IPS-NIHi11 (cell line): ENCODE results near the gene IL1RAPL2.
"Not testable (repeated sequence)": the region's sequence is repeated elsewhere in the genome, so short reads cannot be mapped to it uniquely, and the experiment has no call there.

Experiments
- DNase-seq: peaks from one replicate; pipeline ENCODE4 v3.0.0; 2012; ENCODE audit warnings: mixed read lengths, low spot score

IL1RAPL2 gene

DNA sequence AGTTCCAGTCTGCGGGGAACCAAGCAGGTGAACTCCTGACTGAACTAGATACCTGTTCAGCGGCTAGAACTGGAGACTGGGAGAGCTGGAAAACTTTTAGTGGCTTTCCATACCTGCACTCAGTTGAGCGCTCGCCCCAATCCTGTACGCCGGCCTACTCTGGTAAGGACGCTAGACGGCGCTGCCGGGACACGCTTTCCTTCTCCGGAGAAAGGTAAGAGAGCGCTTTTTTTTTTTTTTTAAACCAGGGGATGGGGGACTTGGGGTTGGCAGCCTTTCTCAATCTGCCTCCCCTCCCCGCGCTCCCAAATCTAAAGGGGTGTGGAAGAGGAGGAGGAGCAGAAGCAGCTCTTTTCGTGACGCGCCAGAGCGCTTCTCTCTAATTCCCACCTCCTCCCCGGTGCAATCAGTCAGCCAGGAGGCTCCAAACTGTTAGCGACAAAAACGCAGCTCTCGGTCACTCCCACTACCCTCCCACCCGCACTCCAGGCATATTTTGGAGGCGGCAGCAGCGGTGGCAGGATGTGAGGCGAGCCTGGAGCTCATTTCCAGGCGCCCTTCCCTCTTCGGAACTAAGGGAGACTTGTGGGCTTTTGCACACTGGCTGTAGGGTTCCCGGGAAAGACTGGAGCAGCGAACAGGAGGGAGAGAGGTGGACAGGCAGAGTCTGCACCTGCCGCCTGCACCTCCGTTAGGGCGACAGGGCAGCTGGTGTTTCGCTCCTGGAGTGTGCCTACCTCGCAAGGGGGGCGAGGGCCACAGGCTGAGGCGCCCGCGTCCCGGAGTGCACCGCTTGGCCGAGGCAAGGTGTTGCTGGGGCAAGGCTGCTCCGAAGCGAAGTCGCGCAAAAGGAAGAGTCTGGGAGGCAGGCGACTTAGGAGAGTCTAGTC lies at the start of gene IL1RAPL2:
Gene IL1RAPL2, plus strand, starts transcription at position 409 of the 890 bp plus-strand sequence.
- peak; percentile 59 for DNase-seq

GRCh38 chrX:104522386-104522785 lies 43.6 kb upstream of the IL1RAPL2 start:
- DNase-seq: peak; percentile 5

- DNase-seq: no peak
Measured at GRCh38 chrX:104523858-104524257, 42.1 kb upstream of the IL1RAPL2 start.

- DNase-seq: no peak
Measured at GRCh38 chrX:104539081-104539480, 26.9 kb upstream of the IL1RAPL2 start.

GRCh38 chrX:104542447-104542846 lies 23.6 kb upstream of the IL1RAPL2 start:
- not testable (repeated sequence) for DNase-seq

DNA sequence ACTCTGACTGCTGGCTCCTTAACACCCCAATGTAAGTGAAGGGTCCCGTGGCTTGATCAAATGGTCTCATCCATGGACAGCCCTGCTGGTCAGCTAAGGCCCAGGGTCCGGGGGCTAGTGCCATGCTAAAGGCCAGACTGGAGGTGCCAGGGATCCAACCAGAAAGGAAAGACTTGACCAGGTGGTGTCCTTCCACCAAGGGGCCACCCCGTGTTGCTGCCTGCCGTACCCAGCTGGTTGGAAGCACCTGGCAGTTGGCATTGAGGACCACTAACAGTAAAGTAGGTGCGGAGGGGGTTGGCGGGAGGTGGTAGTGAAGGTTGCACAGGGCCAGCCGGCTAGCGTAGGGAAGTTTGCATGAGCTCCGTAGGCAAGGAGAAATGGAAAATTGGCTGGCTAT lies 1.7 kb upstream of the IL1RAPL2 start:
- DNase-seq: no peak

DNA sequence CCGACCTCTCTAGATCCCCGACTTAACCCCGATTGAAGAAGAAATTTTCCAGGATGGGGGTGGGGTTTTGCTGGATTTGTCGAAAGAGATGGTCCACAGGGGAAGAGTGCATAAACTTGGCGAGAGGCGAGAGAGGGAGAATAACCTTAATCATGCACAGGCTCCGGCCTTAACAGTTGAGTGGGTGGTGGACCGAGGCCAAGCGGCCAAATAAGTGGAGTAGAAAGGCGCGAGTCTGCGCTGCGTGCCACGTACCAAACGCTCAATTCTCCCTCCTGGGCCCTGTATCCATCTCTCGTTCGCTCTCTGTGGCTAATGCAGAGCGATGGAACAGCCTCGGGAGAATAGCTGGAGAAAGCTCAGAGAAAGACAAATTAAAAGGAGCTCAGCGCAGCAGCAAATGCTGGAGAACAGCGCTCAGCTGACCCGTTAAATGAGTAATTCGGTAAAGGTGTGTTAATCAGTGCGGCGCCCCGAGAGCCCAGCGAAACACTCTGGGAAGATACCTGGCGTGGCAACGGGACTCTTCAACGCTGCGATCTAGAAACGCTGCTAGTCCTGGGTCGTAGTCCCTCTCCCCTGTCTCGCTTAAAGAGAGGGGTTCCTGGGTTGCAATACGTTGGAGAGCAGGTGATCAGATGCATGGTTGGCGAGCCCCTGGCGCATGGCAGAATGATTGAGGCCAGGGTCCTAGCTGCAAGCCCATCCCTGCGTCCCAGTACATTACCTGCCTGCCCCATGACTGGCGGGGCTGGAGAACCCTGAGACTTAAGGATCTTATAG lies 887 bp upstream of the IL1RAPL2 start:
- no peak for DNase-seq

DNA sequence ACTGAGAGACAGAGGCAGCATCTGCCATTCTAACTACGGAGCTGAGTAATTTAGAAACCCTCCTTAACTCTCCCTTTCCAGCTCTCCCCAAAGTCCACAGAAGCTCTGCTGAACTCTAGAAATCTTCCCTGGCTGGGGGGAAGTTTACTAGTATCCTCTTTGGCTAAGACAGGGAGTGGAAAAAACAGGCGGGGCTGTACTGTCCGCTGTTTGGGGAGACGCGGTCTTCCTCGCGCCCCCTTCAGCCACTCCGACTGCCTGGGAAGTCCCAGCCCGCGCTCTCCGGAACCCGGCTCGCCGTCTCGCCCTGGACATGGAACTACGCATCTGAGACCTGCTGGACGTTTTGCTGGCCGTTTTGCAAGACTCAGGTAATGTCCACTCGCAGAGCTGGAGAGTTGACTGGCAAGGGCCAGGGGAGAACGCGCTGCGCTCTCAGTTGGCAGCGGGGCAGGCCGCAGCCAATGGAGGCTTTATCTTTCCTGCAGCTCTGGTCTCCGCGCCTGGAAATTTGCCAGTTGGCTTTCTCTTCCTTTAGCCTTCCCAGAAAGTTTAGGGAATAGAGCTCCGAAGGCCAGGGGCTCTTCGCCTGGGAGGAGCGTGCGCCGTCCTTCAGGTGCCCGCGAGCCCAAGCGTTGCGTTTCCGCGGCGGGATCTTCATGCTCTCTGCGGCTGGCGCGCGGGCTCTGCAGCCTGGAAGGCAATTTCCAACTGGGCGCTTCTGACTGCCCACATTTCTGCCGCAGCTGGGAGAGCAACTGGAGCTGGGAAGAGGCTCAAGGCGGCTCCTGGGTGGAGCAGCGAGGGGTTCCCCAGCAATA lies 892 bp downstream of the IL1RAPL2 start:
- peak; percentile 7 for DNase-seq

GRCh38 chrX:104567506-104567905 lies 1.5 kb downstream of the IL1RAPL2 start:
- DNase-seq: no peak

DNA sequence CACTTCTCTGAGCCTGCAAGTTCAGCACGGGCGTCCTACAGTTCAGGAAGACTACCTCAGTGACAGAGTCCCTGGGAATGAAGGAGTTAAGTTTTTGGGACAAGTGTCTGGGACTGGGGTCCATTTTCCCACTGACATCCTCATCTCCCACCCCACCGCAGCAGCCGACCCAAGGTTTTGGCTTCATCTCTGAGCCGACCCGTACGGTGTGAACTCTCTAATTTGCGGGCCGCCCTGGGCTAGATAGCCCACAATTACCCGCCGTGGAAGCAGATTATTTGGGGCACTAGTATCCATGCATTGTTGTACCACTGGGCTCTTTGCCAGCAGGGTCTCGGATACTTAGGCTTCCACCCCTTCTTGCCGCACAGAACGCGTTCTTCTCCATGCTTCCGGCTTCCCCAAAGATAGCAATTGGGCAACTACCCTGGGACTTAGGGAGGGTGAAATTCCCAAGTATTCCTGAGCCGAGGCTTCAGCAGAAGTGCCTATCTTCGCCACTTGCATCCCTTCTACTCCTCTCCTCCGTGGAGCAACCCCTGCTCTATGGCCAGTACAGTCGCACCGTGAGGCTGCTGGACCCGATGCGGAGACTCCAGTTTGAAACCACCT lies 2.4 kb downstream of the IL1RAPL2 start:
- DNase-seq: no peak

GRCh38 chrX:104618106-104618895 lies 52.3 kb downstream of the IL1RAPL2 start:
- no peak for DNase-seq

- DNase-seq: no peak
Measured at GRCh38 chrX:104621781-104622180, 55.8 kb downstream of the IL1RAPL2 start.

GRCh38 chrX:104641176-104641575 lies 75.2 kb downstream of the IL1RAPL2 start:
- peak; percentile 40 for DNase-seq

DNA sequence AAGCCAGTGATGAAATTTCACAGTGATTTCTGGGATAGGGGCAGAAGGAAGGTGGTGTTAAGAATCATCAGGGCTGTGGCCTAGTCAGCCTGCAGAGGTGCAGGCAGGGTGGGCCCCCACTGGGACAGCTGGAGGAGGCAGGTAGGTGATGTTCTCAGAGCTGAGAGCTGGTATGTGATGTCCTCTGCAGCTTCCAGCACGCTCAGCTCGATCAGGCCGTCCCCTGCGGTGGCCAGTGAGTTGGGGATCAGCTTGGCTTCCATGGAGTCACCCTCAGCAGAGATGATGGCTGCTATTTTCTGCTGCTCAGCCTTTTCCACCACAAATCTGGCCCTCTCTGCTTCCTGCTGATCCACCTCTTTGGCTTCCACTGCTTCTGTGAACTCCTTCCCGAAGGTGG lies 81.1 kb downstream of the IL1RAPL2 start:
- no peak for DNase-seq

GRCh38 chrX:104659005-104659744 lies 93.2 kb downstream of the IL1RAPL2 start:
- no peak for DNase-seq

GRCh38 chrX:104660092-104660491 lies 94.1 kb downstream of the IL1RAPL2 start:
- no peak for DNase-seq

- no peak for DNase-seq
Measured at GRCh38 chrX:104662694-104663093, 96.7 kb downstream of the IL1RAPL2 start.

DNA sequence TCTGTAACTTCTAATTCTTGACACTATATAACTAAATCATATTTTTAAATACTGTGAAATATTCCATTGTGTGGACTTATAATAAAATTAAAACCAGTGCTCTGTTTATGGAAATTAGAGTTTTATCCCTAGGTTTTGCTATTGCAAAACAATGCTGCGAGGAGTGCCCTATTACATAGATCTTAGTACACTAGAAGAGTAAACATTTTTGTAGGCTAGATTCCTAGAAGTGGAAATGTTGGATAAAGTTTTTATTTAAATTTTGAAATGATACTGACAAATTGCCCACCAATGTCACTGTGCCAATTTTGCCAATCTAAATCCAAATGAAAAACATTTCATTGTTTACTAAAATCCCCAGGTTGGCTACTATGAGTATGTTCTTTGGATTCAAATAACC lies 99.7 kb downstream of the IL1RAPL2 start:
- DNase-seq: no peak

DNA sequence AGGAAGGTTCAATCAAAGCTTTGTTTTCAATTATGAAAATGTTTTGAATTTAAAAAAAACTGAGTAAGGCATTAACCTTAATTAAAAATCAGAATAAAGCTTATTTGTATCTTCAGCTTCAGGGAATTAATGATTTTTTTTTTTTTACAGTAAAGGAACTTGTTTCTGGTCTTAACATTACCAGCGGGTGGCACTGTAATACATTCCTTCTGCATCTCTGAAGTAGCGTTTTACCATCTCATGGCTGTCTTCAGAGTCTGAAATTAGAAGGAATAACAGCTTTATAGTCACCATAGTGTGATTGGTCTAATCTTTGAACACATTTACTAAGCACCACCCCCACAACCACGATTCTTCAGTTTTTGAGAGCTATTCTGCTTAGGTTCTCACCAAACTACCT lies 102.6 kb downstream of the IL1RAPL2 start:
- DNase-seq: no peak

DNA sequence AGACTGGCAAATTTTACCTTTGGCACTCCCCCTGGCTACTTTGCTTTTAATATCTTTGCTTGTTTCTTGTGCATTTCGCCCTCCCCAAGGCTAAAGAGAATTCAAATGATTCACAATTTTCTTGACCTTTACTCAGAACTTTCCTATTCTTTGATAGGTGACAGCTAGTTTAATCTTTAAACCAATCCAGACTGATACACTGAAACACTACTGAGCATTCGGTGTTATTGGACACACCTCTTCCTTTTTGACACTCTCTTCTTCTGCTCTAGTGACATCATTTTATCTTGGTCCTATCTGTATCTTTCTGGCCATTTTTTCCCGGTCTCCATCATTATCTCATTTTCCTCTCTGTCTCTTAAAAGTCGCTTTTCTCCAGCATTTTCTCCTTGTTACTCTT lies 103.1 kb downstream of the IL1RAPL2 start:
- DNase-seq: no peak
